Adrenal gland (tissue), 5 donors: ENCODE results near the gene ERVMER34-1.

ENCODE experiments used
- POLR2A ChIP-seq, 2 donors: fragments of 450-650 bp; IDR thresholded peaks; one replicate each; pipeline ENCODE4 v1.6.1; 2017; ENCODE audit warnings: antibody characterized with exemption in 2 of 2, mild to moderate bottlenecking in 2 of 2, moderate library complexity in 1 of 2
- TF ChIP-seq, protein P1 (sequence below), 6 experiments: fragments of 450-650 bp in 4 of 6; fragments of 200-600 bp in 2 of 6; sonication (generic) in 1 of 6; IDR thresholded peaks; 1 replicate in 5 of 6; 2 replicates in 1 of 6; pipeline versions ENCODE4 v1.5.1 to v1.8.0; 2016 to 2021; ENCODE audit warnings: antibody characterized with exemption in 6 of 6, mild to moderate bottlenecking in 2 of 6, moderate library complexity in 1 of 6
- donor health status: DM: no; HTN: no; CAD: no.

GRCh38 chr4:52715255-52715897, 35.8 kb downstream of the ERVMER34-1 start:
- TF ChIP-seq, protein P1, sequence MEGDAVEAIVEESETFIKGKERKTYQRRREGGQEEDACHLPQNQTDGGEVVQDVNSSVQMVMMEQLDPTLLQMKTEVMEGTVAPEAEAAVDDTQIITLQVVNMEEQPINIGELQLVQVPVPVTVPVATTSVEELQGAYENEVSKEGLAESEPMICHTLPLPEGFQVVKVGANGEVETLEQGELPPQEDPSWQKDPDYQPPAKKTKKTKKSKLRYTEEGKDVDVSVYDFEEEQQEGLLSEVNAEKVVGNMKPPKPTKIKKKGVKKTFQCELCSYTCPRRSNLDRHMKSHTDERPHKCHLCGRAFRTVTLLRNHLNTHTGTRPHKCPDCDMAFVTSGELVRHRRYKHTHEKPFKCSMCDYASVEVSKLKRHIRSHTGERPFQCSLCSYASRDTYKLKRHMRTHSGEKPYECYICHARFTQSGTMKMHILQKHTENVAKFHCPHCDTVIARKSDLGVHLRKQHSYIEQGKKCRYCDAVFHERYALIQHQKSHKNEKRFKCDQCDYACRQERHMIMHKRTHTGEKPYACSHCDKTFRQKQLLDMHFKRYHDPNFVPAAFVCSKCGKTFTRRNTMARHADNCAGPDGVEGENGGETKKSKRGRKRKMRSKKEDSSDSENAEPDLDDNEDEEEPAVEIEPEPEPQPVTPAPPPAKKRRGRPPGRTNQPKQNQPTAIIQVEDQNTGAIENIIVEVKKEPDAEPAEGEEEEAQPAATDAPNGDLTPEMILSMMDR (IDR thresholded peaks at IDR 0.05) = no peak
- TF ChIP-seq POLR2A (IDR thresholded peaks at IDR 0.05) = no peak
